GM23248 (cell line): ENCODE measurements around the gene NFKBIL1. TPM values are rescaled to one million over a fixed set of nuclear protein-coding genes. Genes with fewer than 3 reads are reported as not detected.
"Not testable (repeated sequence)": the region's sequence is repeated elsewhere in the genome, so short reads cannot be mapped to it uniquely, and the experiment has no call there.

Source experiments
- DNase-seq: peaks from one replicate; pipeline ENCODE4 v3.0.0-alpha.2; 2015
- H2AFZ ChIP-seq: fragments of 200-600 bp; sonication (generic); 2 replicates; pipeline ENCODE4 v1.6.1; 2016; ENCODE audit warnings: antibody characterized with exemption
- H3F3A ChIP-seq: fragments of 200-600 bp; sonication (generic); 2 replicates; pipeline ENCODE4 v1.6.1; 2016; ENCODE audit warnings: mild to moderate bottlenecking, antibody characterized with exemption, mixed run types; ENCODE audit not compliant: insufficient read depth
- H3K27ac ChIP-seq: fragments of 200-600 bp; sonication (generic); 2 replicates; pipeline ENCODE4 v1.5.1; 2016; ENCODE audit warnings: mild to moderate bottlenecking
- H3K27me3 ChIP-seq: fragments of 200-600 bp; sonication (generic); replicated peaks from 2 replicates; pipeline ENCODE4 v1.6.1; 2016; ENCODE audit warnings: mild to moderate bottlenecking; ENCODE audit not compliant: insufficient read depth
- H3K36me3 ChIP-seq: fragments of 200-600 bp; sonication (generic); 2 replicates; pipeline ENCODE4 v1.6.1; 2016; ENCODE audit warnings: low read depth, mild to moderate bottlenecking
- H3K4me1 ChIP-seq: fragments of 200-600 bp; sonication (generic); 2 replicates; pipeline ENCODE4 v1.6.1; 2016; ENCODE audit warnings: mild to moderate bottlenecking; ENCODE audit not compliant: insufficient read depth
- H3K4me2 ChIP-seq: fragments of 200-600 bp; sonication (generic); one replicate; pipeline ENCODE4 v1.6.1; 2016; ENCODE audit warnings: mild to moderate bottlenecking; ENCODE audit not compliant: unreplicated experiment
- H3K4me3 ChIP-seq: fragments of 200-600 bp; sonication (generic); 2 replicates; pipeline ENCODE4 v1.5.1; 2016; ENCODE audit warnings: mild to moderate bottlenecking
- H3K79me2 ChIP-seq: fragments of 200-600 bp; sonication (generic); 2 replicates; pipeline ENCODE4 v1.6.1; 2016; ENCODE audit warnings: mild to moderate bottlenecking; ENCODE audit not compliant: insufficient read depth
- H3K9ac ChIP-seq: fragments of 200-600 bp; sonication (generic); 2 replicates; pipeline ENCODE4 v1.6.1; 2016; ENCODE audit warnings: mild to moderate bottlenecking
- H3K9me2 ChIP-seq: fragments of 200-600 bp; sonication (generic); 2 replicates; pipeline ENCODE4 v1.6.1; 2016; ENCODE audit warnings: mixed run types, mild to moderate bottlenecking, moderate library complexity; ENCODE audit not compliant: insufficient read depth
- H3K9me3 ChIP-seq: fragments of 200-600 bp; sonication (generic); one replicate; pipeline ENCODE4 v1.6.1; 2017; ENCODE audit warnings: low read depth
- H4K20me1 ChIP-seq: fragments of 200-600 bp; sonication (generic); 2 replicates; pipeline ENCODE4 v1.6.0; 2016; ENCODE audit not compliant: insufficient read depth
- EZH2 ChIP-seq: fragments of 200-600 bp; sonication (generic); IDR thresholded peaks from 2 replicates; pipeline ENCODE4 v1.6.1; 2018; ENCODE audit warnings: antibody characterized with exemption, mild to moderate bottlenecking; ENCODE audit not compliant: insufficient read depth, poor library complexity, severe bottlenecking
- EZH2phosphoT487 ChIP-seq: fragments of 200-600 bp; sonication (generic); IDR thresholded peaks from 2 replicates; pipeline ENCODE4 v1.6.1; 2018; ENCODE audit warnings: antibody characterized with exemption, moderate library complexity, mild to moderate bottlenecking, low read depth; ENCODE audit not compliant: insufficient read depth
- WGBS, 2 experiments: methylation state at CpG; one replicate each; pipeline ENCODE4 v1.1.6; 2015 to 2017; ENCODE audit warnings: low lambda C conversion rate in 2 of 2, low coverage in 1 of 2; ENCODE audit errors: missing lambda C conversion rate in 2 of 2; 5-methylcytosine and 5-hydroxymethylcytosine counted together
- in situ Hi-C: fragments of 300-500 bp; cut with MboI; formaldehyde crosslinking; loops from 2 replicates; pipeline ENCODE4 v1.15.0; 2020
- polyA plus RNA-seq: library from polyadenylated mRNA; unstranded; fragments of >200 nt; fragmentation: Nextera tagmentation; extraction: Ambion mirVana; gene quantifications from 2 replicates; pipeline ENCODE4 v1.2.1, GENCODE V29; 2016
- total RNA-seq: library from RNA; depleted of rRNA; stranded (reverse); fragments of >200 nt; shearing (Covaris generic); gene quantifications from 2 replicates; pipeline ENCODE4 v1.2.3, GENCODE V29; 2014

NFKBIL1 gene
- total and polyA plus RNA-seq, 2 experiments from 2014 or later, result 12.3 to 20.4 TPM

DNA sequence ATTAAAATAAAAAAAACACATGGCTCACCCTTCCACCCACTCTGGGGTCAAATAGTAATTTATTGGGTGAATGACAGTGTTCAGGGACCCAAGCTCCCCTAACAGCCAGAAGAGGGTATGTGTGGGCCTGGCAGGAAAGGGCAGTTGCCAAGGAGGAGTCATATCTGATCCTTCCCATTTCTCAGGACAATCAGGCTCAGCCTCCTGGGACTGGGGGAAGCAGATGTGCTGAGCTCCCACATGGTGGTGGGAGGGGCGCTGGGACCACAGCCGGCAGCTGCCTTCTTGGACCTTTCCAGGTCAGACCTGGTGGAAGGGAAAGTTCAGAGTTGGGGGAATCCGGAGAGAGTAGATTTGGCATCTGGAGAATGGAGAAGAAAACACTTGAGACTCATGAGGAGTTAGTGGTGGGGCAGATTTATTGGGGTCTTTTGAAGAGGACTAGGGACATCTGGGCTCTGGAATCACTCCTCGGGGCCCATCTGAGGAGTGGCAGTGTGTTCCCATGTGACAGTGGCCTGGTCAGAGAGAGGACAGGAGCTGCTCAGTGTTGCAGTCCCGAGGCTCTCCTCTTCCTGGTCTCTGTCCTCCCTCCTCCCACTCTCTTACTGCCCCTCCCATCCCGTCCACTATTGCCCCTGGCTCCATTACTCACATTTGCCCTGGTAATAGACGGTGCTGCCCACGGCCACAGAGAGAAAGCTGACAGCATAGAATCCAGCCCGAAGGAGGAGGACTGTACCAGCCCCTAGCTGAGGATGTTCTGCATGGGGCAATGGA lies 41.7 kb downstream of the NFKBIL1 start:
- no peaks in the 10 kb centered on the region for H3F3A ChIP-seq
- in situ Hi-C loops, result no loop called here
- peak overlapping the region; percentile 86 for H2AFZ ChIP-seq
- TF ChIP-seq EZH2 (no peak), EZH2phosphoT487 (no peak)
- no peaks in the 10 kb centered on the region for H4K20me1 ChIP-seq
- peak overlapping the region; percentile 20 for H3K4me2 ChIP-seq
- DNase-seq, result peak; percentile 50
- H3K4me1 ChIP-seq, result 0 out of 2 replicates have a peak, but pooled peaks cover 4% of the 10 kb centered on the region
- no peaks in the 10 kb centered on the region for H3K36me3 ChIP-seq
- no peaks in the 10 kb centered on the region for H3K9me2 ChIP-seq
- 27 to 35% methylated on average over 9 of the region's 9 CpGs for WGBS, 2 experiments
- H3K27me3 ChIP-seq, result no peaks in the 10 kb centered on the region
- H3K9me3 ChIP-seq, result no peaks in the 10 kb centered on the region
- H3K79me2 ChIP-seq, result no peaks in the 10 kb centered on the region
- no peak overlapping the region for H3K27ac ChIP-seq
- no peak overlapping the region for H3K4me3 ChIP-seq
- H3K9ac ChIP-seq, result no peak overlapping the region

GRCh38 chr6:31590691-31591090 lies 43.3 kb downstream of the NFKBIL1 start:
- WGBS, 2 experiments, result 67 to 68% methylated on average over 5 of the region's 5 CpGs
- not testable (repeated sequence) for H3K4me1 ChIP-seq, H2AFZ ChIP-seq, H3K4me2 ChIP-seq, H3K79me2 ChIP-seq, H3K9me3 ChIP-seq, H3K27ac ChIP-seq, DNase-seq, H3K27me3 ChIP-seq, H3K4me3 ChIP-seq, H3K36me3 ChIP-seq, H3F3A ChIP-seq, H3K9me2 ChIP-seq, H3K9ac ChIP-seq, H4K20me1 ChIP-seq
- in situ Hi-C loops, result loop anchor here (10.0 kb wide), 1 partner anchor 96 kb away; the partner anchor contains the start of gene MICB

DNA sequence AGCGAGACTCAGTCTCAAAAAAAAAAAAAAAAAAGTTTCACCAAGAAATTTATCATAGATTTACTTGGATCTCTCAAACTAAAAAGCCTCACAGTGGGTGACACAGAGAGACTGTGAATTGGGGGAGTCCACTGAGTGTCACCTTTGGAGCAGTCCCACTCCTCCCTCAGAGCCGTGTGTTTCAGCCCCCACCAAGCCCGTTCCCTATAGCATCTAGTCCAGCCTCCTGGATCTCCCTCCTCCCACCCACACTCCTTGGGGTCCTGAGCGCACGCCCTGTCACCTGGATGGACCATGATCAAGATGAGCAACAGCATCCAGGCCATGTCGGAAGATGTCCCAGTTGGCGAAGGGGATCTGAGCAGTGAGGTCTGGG lies 45.0 kb downstream of the NFKBIL1 start:
- 0 out of 2 replicates have a peak, but pooled peaks cover 4% of the 10 kb centered on the region for H3K4me1 ChIP-seq
- TF ChIP-seq EZH2phosphoT487, result no peak
- no peak for TF ChIP-seq EZH2
- no peaks in the 10 kb centered on the region for H3K27me3 ChIP-seq
- H3K4me2 ChIP-seq, result no peak overlapping the region
- H2AFZ ChIP-seq, result no peak overlapping the region
- no peak for DNase-seq
- no peaks in the 10 kb centered on the region for H4K20me1 ChIP-seq
- in situ Hi-C loops, result loop anchor here (10.0 kb wide), 1 partner anchor 98 kb away; the partner anchor contains the start of gene MICB
- WGBS, 2 experiments, result 87 to 88% methylated on average over 7 of the region's 7 CpGs
- no peaks in the 10 kb centered on the region for H3K9me3 ChIP-seq
- no peak overlapping the region for H3K27ac ChIP-seq
- H3K36me3 ChIP-seq, result no peaks in the 10 kb centered on the region
- no peak overlapping the region for H3K4me3 ChIP-seq
- H3K9me2 ChIP-seq, result no peaks in the 10 kb centered on the region
- no peaks in the 10 kb centered on the region for H3K79me2 ChIP-seq
- no peak overlapping the region for H3K9ac ChIP-seq
- H3F3A ChIP-seq, result no peaks in the 10 kb centered on the region

DNA sequence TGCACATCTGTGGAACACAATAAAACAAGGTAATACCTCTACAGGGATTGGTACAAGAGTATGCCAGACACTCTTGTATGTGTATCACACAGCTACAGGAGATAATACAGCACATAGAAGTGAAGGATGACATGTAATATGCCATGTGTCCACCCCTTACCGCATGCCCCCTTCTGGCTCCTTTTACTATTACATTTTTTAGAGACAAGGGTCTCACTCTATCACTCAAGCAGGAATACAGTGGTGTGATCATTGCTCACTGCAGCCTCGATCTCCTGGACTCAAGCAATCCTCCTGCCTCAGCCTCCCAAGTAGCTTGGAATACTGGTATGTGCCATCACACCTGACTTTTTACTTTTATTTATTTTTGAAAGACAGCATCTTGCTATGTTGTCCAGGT lies 49.6 kb downstream of the NFKBIL1 start:
- Histone ChIP-seq H3K4me3 (no peak overlapping the region), H3K4me2 (no peak overlapping the region), H3K9me3 (no peaks in the 10 kb centered on the region), H3F3A (no peaks in the 10 kb centered on the region), H2AFZ (no peak overlapping the region), H3K9me2 (no peaks in the 10 kb centered on the region), H3K4me1 (no peaks in the 10 kb centered on the region), H3K27ac (no peak overlapping the region), H3K36me3 (no peaks in the 10 kb centered on the region), H4K20me1 (no peaks in the 10 kb centered on the region), H3K9ac (no peak overlapping the region), H3K79me2 (no peaks in the 10 kb centered on the region), H3K27me3 (no peaks in the 10 kb centered on the region)
- peak; percentile 48 for DNase-seq
- in situ Hi-C loops, result loop anchor here (10.0 kb wide), 1 partner anchor 102 kb away; the partner anchor contains the start of gene MICB
- 3 to 5% methylated on average over 2 of the region's 2 CpGs for WGBS, 2 experiments
- TF ChIP-seq EZH2, result no peak
- TF ChIP-seq EZH2phosphoT487, result no peak
